Fibroblast of lung (primary cell): Measurements from ENCODE around the gene FMN1. TPM values are rescaled to one million over a fixed set of nuclear protein-coding genes. Genes with fewer than 3 reads are reported as not detected.

Source experiments
- DNase-seq, 2 donors: peaks; one replicate each; pipeline versions ENCODE4 v3.0.0 to v3.0.0-alpha.2; 2010; ENCODE audit warnings: low read depth in 2 of 2
- H2AFZ ChIP-seq: 2 replicates; pipeline ENCODE4 v1.5.1; 2012; ENCODE audit warnings: low read length, control low read depth, inconsistent platforms
- H3K27ac ChIP-seq: 2 replicates; pipeline ENCODE4 v1.5.1; 2011; ENCODE audit warnings: low read length, control low read depth; ENCODE audit not compliant: insufficient read depth
- H3K27me3 ChIP-seq: 2 replicates; pipeline ENCODE4 v1.5.1; 2011; ENCODE audit warnings: mild to moderate bottlenecking, low read length; ENCODE audit not compliant: control insufficient read depth, insufficient read depth
- H3K36me3 ChIP-seq: 2 replicates; pipeline ENCODE4 v1.5.1; 2011; ENCODE audit warnings: low read length; ENCODE audit not compliant: control insufficient read depth, insufficient read depth
- H3K4me1 ChIP-seq: 2 replicates; pipeline ENCODE4 v1.5.1; 2011; ENCODE audit warnings: low read length; ENCODE audit not compliant: control insufficient read depth, insufficient read depth; ENCODE audit errors: extremely low read depth
- H3K4me2 ChIP-seq: 2 replicates; pipeline ENCODE4 v1.5.1; 2011; ENCODE audit warnings: low read length, control low read depth; ENCODE audit not compliant: insufficient read depth; ENCODE audit errors: extremely low read depth
- H3K4me3 ChIP-seq, 4 experiments: fragments of 200-600 bp in 1 of 4; sonication (generic) in 1 of 4; replicated peaks in 1 of 4; 2 replicates each; pipeline ENCODE4 v1.5.1; 2011 to 2016; ENCODE audit warnings: low read length in 4 of 4, low read depth in 3 of 4, mild to moderate bottlenecking in 3 of 4, control low read depth in 2 of 4, inconsistent platforms in 1 of 4, mixed read lengths in 1 of 4; ENCODE audit not compliant: insufficient read depth in 1 of 4; ENCODE audit errors: control extremely low read depth in 1 of 4
- H3K79me2 ChIP-seq: 2 replicates; pipeline ENCODE4 v1.5.1; 2012; ENCODE audit warnings: mild to moderate bottlenecking, low read length, inconsistent platforms; ENCODE audit not compliant: control insufficient read depth, insufficient read depth
- H3K9ac ChIP-seq: 2 replicates; pipeline ENCODE4 v1.5.1; 2011; ENCODE audit warnings: mild to moderate bottlenecking, low read length, control low read depth; ENCODE audit not compliant: insufficient read depth
- H3K9me3 ChIP-seq: 2 replicates; pipeline ENCODE4 v1.5.1; 2012; ENCODE audit warnings: low read depth, low read length; ENCODE audit not compliant: control insufficient read depth, insufficient read depth
- H4K20me1 ChIP-seq: 2 replicates; pipeline ENCODE4 v1.5.1; 2011; ENCODE audit warnings: low read length; ENCODE audit not compliant: control insufficient read depth, insufficient read depth; ENCODE audit errors: extremely low read depth
- CTCF ChIP-seq, 2 donors: IDR thresholded peaks in 1 of 2; conservative IDR thresholded peaks in 1 of 2; 1 replicate in 1 of 2; 2 replicates in 1 of 2; pipeline ENCODE4 v1.5.1; 2011 to 2012; ENCODE audit warnings: low read length in 2 of 2, control low read depth in 1 of 2, inconsistent platforms in 1 of 2, low read depth in 1 of 2, mild to moderate bottlenecking in 1 of 2
- EZH2 ChIP-seq: IDR thresholded peaks from 2 replicates; pipeline ENCODE4 v1.5.1; 2012; ENCODE audit warnings: low read length, control low read depth, mild to moderate bottlenecking; ENCODE audit errors: missing control alignments
- polyA plus RNA-seq, 2 donors: library from polyadenylated mRNA; depleted of rRNA in 1 of 2; stranded (reverse) in 1 of 2; unstranded in 1 of 2; fragments of >200 nt; gene quantifications; 2 replicates each; pipeline ENCODE4 v1.2.1, GENCODE V29; 2011 to 2012; ENCODE audit warnings: missing spikeins in 1 of 2
- total RNA-seq: library from RNA; depleted of rRNA; stranded (reverse); fragments of >200 nt; gene quantifications from 2 replicates; pipeline ENCODE4 v1.2.1, GENCODE V29; 2014

The FMN1 gene
- total and polyA plus RNA-seq, 2 donors (not counting 1 experiment from before 2014, with no cell fraction given) = 7.5 to 43.8 TPM

GRCh38 chr15:32898414-32898813 is 296.1 kb downstream of the FMN1 start:
- Histone ChIP-seq H3K9me3 (no peaks in the 10 kb centered on the region), H2AFZ (no peak overlapping the region), H4K20me1 (no peaks in the 10 kb centered on the region), H3K27ac (no peak overlapping the region), H3K79me2 (no peaks in the 10 kb centered on the region), H3K27me3 (no peaks in the 10 kb centered on the region), H3K4me3 (no peak overlapping the region), H3K4me1 (no peaks in the 10 kb centered on the region), H3K36me3 (peaks cover 1% of the 10 kb centered on the region), H3K4me2 (no peak overlapping the region), H3K9ac (no peak overlapping the region)
- DNase-seq = no peak
- no peak for TF ChIP-seq EZH2

GRCh38 chr15:32893421-32893820 is 301.1 kb downstream of the FMN1 start:
- Histone ChIP-seq H3K27me3 (no peaks in the 10 kb centered on the region), H3K4me1 (peaks cover under 1% of the 10 kb centered on the region), H3K4me3 (no peak overlapping the region), H3K9me3 (no peaks in the 10 kb centered on the region), H3K79me2 (no peaks in the 10 kb centered on the region), H4K20me1 (no peaks in the 10 kb centered on the region), H3K27ac (no peak overlapping the region), H3K9ac (no peak overlapping the region), H3K4me2 (no peak overlapping the region), H2AFZ (no peak overlapping the region), H3K36me3 (no peaks in the 10 kb centered on the region)
- DNase-seq = no peak
- TF ChIP-seq CTCF (conservative IDR thresholded peaks at IDR 0.05 in 1 of 2, IDR thresholded peaks at IDR 0.05 in 1 of 2; ENCODE audit: low read depth in 1 of 2, low read length in 2 of 2) (no peak), EZH2 (no peak)

GRCh38 chr15:32889214-32889613 is 305.3 kb downstream of the FMN1 start:
- H3K9ac ChIP-seq = no peak overlapping the region
- peaks cover 2% of the 10 kb centered on the region for H3K36me3 ChIP-seq
- no peak for DNase-seq
- H4K20me1 ChIP-seq = no peaks in the 10 kb centered on the region
- H2AFZ ChIP-seq = no peak overlapping the region
- no peaks in the 10 kb centered on the region for H3K79me2 ChIP-seq
- no peaks in the 10 kb centered on the region for H3K9me3 ChIP-seq
- H3K27me3 ChIP-seq = no peaks in the 10 kb centered on the region
- H3K4me1 ChIP-seq = peaks cover 6% of the 10 kb centered on the region
- no peak overlapping the region for H3K4me2 ChIP-seq
- TF ChIP-seq CTCF (conservative IDR thresholded peaks at IDR 0.05 in 1 of 2, IDR thresholded peaks at IDR 0.05 in 1 of 2; ENCODE audit: low read depth in 1 of 2, low read length in 2 of 2) (no peak), EZH2 (no peak)
- H3K4me3 ChIP-seq = no peak overlapping the region
- H3K27ac ChIP-seq = no peak overlapping the region
